ENCODE results near the gene VWA5A. TPM values are rescaled to one million over a fixed set of nuclear protein-coding genes. Genes with fewer than 3 reads are reported as not detected.

Gene VWA5A
- polyA plus RNA-seq, 2 of the 4 experiments (the other 2 are of a cell fraction): 0.18 to 1.5 TPM

DNA sequence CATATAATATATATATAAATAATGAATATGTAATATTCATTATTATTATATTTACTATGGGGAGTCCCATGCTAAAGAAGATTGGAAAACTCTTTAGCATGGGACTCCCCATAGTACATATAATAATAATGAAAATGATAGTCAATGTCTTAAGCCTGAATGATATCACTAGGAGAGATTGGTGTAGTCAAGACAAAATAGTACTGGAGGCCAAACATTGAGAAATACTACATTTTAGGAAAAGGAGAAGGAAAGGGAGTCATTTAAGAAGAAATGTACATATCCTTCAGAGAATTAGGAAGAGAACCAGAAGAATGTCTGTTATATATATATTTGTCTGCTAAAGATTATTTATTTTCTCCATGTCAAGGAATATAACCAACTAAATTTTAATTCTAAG, 5.0 kb upstream of the VWA5A start:
- Histone ChIP-seq H3K4me3 (no peak overlapping the region), H3K27ac (no peak overlapping the region), H3K4me1 (no peaks in the 10 kb centered on the region), H3K9me3 (no peaks in the 10 kb centered on the region), H3K4me2 (no peak overlapping the region)
- ChIA-PET POLR2A (no interaction called here), CTCF (no interaction called here)
- no peak for ATAC-seq
- DNase-seq (ENCODE audit: low read depth in 1 of 2, low spot score in 1 of 2): no peak
- TF ChIP-seq PHF8 (IDR thresholded peaks at IDR 0.05; ENCODE audit: borderline replicate concordance, low read depth) (no peak), NR3C1 (IDR thresholded peaks at IDR 0.05) (no peak), MYC (IDR thresholded peaks at IDR 0.05; ENCODE audit: borderline replicate concordance, low read length) (no peak), RNF2 (IDR thresholded peaks at IDR 0.05; ENCODE audit: borderline replicate concordance, low read depth) (no peak), HEYL (CRISPR knock-in tag; IDR thresholded peaks at IDR 0.05) (no peak), CBX8 (IDR thresholded peaks at IDR 0.05) (no peak), JUNB (IDR thresholded peaks at IDR 0.05) (no peak), HOXB13 (CRISPR knock-in tag; IDR thresholded peaks at IDR 0.05; ENCODE audit: low read depth) (no peak)
- TF ChIP-seq, protein P1, sequence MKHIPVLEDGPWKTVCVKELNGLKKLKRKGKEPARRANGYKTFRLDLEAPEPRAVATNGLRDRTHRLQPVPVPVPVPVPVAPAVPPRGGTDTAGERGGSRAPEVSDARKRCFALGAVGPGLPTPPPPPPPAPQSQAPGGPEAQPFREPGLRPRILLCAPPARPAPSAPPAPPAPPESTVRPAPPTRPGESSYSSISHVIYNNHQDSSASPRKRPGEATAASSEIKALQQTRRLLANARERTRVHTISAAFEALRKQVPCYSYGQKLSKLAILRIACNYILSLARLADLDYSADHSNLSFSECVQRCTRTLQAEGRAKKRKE (CRISPR knock-in tag; IDR thresholded peaks at IDR 0.05; ENCODE audit: low read depth): no peak
- FAIRE-seq: no peak

DNA sequence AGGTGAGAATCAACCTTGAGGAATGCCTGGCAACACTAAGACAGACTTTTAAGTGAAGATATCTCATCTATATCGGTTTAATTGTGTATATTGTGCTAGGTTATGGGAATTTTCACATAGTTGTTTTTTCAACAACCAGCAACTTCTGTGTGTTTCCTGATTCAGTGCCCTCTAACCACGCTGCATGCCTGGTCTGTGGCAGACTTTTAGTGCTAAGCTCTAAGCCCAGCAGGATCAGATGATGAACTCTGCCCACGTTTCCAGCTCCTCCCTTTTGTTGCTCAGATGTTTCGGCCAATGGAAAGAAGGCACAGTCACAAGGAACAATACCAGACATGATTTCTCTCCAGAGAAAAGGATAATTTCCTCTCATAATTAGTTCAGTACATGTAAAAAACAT, 1.4 kb upstream of the VWA5A start:
- ChIA-PET POLR2A (no interaction called here), CTCF (no interaction called here)
- FAIRE-seq: no peak
- Histone ChIP-seq H3K4me2 (no peak overlapping the region), H3K4me3 (no peak overlapping the region), H3K4me1 (no peaks in the 10 kb centered on the region), H3K9me3 (no peaks in the 10 kb centered on the region), H3K27ac (no peak overlapping the region)
- no peak for ATAC-seq
- WGBS (ENCODE audit: missing lambda C conversion rate): 35% methylated on average over 4 of the region's 4 CpGs
- no peak for DNase-seq (ENCODE audit: low read depth in 1 of 2, low spot score in 1 of 2)
- no peak for TF ChIP-seq HOXA7 (CRISPR knock-in tag; IDR thresholded peaks at IDR 0.05)

DNA sequence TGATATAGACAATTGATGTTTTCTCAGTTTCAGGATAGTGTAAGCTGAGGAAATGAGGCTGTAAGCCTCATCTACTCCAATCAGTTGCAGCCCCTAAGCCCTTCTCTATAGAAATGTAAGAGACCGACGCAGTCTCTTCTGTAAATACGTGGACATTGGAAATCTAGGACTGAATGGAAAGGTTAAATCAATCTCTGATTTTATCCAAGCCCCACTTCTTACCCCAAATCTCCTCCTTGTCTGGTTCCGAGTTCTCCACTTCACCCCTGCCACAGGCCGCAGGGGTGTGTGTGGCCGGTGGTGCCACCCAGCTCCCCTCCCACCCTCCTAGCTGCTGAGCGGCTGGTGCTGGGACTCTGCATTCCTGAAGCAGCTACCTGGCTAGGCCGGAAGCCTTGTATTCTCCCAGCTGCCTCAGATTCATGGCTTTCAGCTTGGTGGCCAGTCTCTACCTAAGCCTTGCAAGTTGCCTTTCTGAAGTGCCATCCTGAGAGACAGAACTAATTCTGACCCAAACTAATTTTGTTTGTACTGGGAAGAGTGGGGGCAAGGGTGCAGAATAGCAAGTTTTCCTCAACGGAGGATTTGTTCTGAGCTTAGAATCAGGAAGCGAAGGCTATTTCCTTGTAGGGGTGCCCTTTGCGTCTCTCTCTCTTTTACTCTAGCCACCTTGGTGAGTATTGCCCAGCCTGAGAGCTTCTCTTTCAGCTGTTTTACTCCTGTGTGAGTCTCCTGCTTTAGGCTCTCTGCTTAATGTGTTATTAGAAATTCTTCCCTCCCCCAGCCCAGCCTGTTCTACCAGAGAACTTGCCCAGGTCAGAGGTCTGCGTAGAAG, 749 bp downstream of the VWA5A start:
- Histone ChIP-seq H3K4me1 (no peaks in the 10 kb centered on the region), H3K4me3 (no peak overlapping the region; the same call in 2 of the 3 replicates), H3K9me3 (no peaks in the 10 kb centered on the region), H3K27ac (peak overlapping the region in 1 of 2 experiments; percentile 56; a peak in 1 of 6 replicates), H3K4me2 (peak overlapping the region; percentile 75)
- TF ChIP-seq, protein P2, sequence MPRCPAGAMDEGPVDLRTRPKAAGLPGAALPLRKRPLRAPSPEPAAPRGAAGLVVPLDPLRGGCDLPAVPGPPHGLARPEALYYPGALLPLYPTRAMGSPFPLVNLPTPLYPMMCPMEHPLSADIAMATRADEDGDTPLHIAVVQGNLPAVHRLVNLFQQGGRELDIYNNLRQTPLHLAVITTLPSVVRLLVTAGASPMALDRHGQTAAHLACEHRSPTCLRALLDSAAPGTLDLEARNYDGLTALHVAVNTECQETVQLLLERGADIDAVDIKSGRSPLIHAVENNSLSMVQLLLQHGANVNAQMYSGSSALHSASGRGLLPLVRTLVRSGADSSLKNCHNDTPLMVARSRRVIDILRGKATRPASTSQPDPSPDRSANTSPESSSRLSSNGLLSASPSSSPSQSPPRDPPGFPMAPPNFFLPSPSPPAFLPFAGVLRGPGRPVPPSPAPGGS (IDR thresholded peaks at IDR 0.05): no peak
- TF ChIP-seq, protein P1 (CRISPR knock-in tag; IDR thresholded peaks at IDR 0.05; ENCODE audit: low read depth): no peak
- TF ChIP-seq, protein P3, sequence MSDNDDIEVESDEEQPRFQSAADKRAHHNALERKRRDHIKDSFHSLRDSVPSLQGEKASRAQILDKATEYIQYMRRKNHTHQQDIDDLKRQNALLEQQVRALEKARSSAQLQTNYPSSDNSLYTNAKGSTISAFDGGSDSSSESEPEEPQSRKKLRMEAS (IDR thresholded peaks at IDR 0.05): no peak
- CTCF ChIA-PET: interaction anchor here (1.1 kb wide), 1 partner anchor 79 kb away, joined by 3 read pairs; no protein-coding TSS in a partner anchor
- FAIRE-seq (no peak), ATAC-seq (no peak), DNase-seq (ENCODE audit: low read depth in 1 of 2, low spot score in 1 of 2) (no peak)
- POLR2A ChIA-PET: no interaction called here
- 83% methylated on average over 10 of the region's 12 CpGs for WGBS (ENCODE audit: missing lambda C conversion rate)

DNA sequence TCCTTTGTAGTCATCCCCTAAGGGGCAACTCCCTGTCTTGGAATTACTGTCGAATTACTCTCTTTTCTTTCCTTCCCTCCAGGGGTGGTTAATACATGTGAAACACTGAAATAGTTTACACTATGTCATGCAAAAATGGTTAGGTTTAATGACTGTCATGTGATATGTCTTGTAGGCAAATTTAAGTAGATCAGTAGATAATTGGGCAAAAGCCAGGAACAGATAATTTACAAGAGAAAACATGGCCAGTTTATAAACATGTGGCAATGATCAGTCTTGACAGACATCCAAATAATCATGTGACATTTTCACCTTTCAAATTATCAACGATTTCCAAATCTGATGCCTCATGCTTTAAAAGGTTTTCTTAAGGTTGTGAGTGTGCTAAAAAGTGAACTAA, 3.9 kb downstream of the VWA5A start:
- TF ChIP-seq, protein P2 (IDR thresholded peaks at IDR 0.05): no peak
- TF ChIP-seq ZSCAN20 (CRISPR knock-in tag; IDR thresholded peaks at IDR 0.05): no peak
- TF ChIP-seq, protein P4, sequence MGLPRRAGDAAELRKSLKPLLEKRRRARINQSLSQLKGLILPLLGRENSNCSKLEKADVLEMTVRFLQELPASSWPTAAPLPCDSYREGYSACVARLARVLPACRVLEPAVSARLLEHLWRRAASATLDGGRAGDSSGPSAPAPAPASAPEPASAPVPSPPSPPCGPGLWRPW (IDR thresholded peaks at IDR 0.05): no peak
- TF ChIP-seq CHD2 (IDR thresholded peaks at IDR 0.05; ENCODE audit: low read length, partially characterized antibody): no peak
- TF ChIP-seq EHF (CRISPR knock-in tag; IDR thresholded peaks at IDR 0.05): no peak
- no peak for TF ChIP-seq POLR2A (IDR thresholded peaks at IDR 0.05; ENCODE audit: low read length)
- TF ChIP-seq PHF8 (IDR thresholded peaks at IDR 0.05; ENCODE audit: borderline replicate concordance, low read depth): no peak
- no peak for TF ChIP-seq TP53 (CRISPR knock-in tag; IDR thresholded peaks at IDR 0.05)
- TF ChIP-seq RCOR1 (IDR thresholded peaks at IDR 0.05; ENCODE audit: low read depth, low read length): no peak
- 3% methylated on average over 2 of the region's 2 CpGs for WGBS (ENCODE audit: missing lambda C conversion rate)
- Histone ChIP-seq H3K9me3 (no peaks in the 10 kb centered on the region), H3K4me1 (no peaks in the 10 kb centered on the region), H3K27ac (no peak overlapping the region), H3K4me3 (no peak overlapping the region), H3K4me2 (no peak overlapping the region)
- no peak for ATAC-seq
- POLR2A ChIA-PET: no interaction called here
- no peak for FAIRE-seq
- no peak for DNase-seq (ENCODE audit: low read depth in 1 of 2, low spot score in 1 of 2)
- CTCF ChIA-PET: no interaction called here

Data from A549 (cell line).